Osteocyte (in vitro differentiated cells): Measurements from ENCODE around the gene PXK. TPM values are rescaled to one million over a fixed set of nuclear protein-coding genes. Genes with fewer than 3 reads are reported as not detected.

Experiments used
- DNase-seq: peaks from one replicate; pipeline ENCODE4 v3.0.0; 2021; ENCODE audit warnings: mixed read lengths; ENCODE audit not compliant: unreplicated experiment; ENCODE audit errors: extremely low spot score
- H3K27ac Mint-ChIP-seq: one replicate; pipeline ENCODE4 v1.8.0; 2021; ENCODE audit warnings: mild to moderate bottlenecking, mixed read lengths; ENCODE audit not compliant: unreplicated experiment
- H3K27me3 Mint-ChIP-seq: one replicate; pipeline ENCODE4 v1.8.0; 2021; ENCODE audit warnings: mixed read lengths; ENCODE audit not compliant: unreplicated experiment
- H3K36me3 Mint-ChIP-seq: one replicate; pipeline ENCODE4 v1.8.0; 2021; ENCODE audit warnings: mixed read lengths; ENCODE audit not compliant: unreplicated experiment
- H3K4me1 Mint-ChIP-seq: one replicate; pipeline ENCODE4 v1.8.0; 2021; ENCODE audit warnings: mixed read lengths; ENCODE audit not compliant: unreplicated experiment
- H3K4me3 Mint-ChIP-seq: one replicate; pipeline ENCODE4 v1.8.0; 2021; ENCODE audit warnings: mild to moderate bottlenecking, moderate library complexity, mixed read lengths; ENCODE audit not compliant: unreplicated experiment
- H3K9me3 Mint-ChIP-seq: one replicate; pipeline ENCODE4 v1.8.0; 2021; ENCODE audit warnings: mixed read lengths; ENCODE audit not compliant: unreplicated experiment
- CTCF ChIP-seq: fragments of 200-600 bp; sonication (generic); IDR thresholded peaks from 2 replicates; pipeline ENCODE4 v1.5.0; 2021; ENCODE audit warnings: antibody characterized with exemption, mild to moderate bottlenecking, moderate library complexity
- total RNA-seq: library from RNA; stranded (reverse); gene quantifications from 2 replicates; pipeline ENCODE4 v1.2.1, GENCODE V29; 2021

Gene PXK
- total RNA-seq, 1 donor from 2014 or later, result 39.1 TPM

- H3K27me3 Mint-ChIP-seq, result no peaks in the 10 kb centered on the region
- no peak overlapping the region for H3K27ac Mint-ChIP-seq
- no peak for TF ChIP-seq CTCF
- no peaks in the 10 kb centered on the region for H3K36me3 Mint-ChIP-seq
- no peak overlapping the region for H3K4me3 Mint-ChIP-seq
- no peaks in the 10 kb centered on the region for H3K9me3 Mint-ChIP-seq
- no peak for DNase-seq
- peaks cover 6% of the 10 kb centered on the region for H3K4me1 Mint-ChIP-seq
Observed at GRCh38 chr3:58359621-58360020, 26.9 kb downstream of the PXK start.

DNA sequence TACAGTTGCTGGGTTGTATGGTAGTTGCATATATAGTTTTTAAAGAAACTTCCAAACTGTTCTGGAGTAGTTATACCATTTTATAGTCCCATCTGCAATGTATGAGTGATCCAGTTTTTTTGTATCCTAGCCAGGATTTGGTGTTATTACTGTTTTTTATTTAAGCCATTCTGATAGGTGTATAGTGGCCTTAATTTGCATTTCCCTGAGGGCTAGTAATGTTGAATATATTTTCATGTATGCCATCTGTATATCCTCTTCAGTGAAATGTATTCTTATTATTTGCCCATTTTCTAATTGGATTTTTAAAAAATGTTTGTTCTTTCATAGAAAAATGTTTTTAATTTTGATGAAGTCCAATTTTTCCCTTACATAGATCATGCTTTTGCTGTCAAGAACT is 29.2 kb downstream of the PXK start:
- no peak overlapping the region for H3K27ac Mint-ChIP-seq
- H3K36me3 Mint-ChIP-seq, result peaks cover 5% of the 10 kb centered on the region
- H3K4me3 Mint-ChIP-seq, result no peak overlapping the region
- TF ChIP-seq CTCF, result no peak
- no peak for DNase-seq
- H3K4me1 Mint-ChIP-seq, result peaks cover 4% of the 10 kb centered on the region
- no peaks in the 10 kb centered on the region for H3K27me3 Mint-ChIP-seq
- H3K9me3 Mint-ChIP-seq, result no peaks in the 10 kb centered on the region

DNA sequence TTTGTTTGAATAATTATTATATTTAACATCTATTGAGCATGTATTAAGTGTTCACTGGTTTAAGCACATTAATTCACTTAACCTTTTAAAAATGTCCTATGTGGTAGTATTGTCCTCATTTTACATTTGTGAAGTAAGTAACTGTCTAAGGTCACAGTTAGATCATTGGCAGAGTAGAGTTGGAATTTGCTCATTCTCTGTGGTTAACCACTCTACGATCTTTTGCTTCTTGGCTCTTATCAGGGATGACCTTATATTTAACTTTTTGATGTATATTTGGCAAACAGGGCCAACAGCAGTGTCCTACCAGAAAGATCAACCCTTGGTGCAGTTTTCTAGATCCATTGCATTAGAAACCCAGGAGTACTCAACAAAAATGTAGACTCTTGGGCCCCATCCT is 34.0 kb downstream of the PXK start:
- Mint-ChIP-seq H3K4me3 (no peak overlapping the region), H3K36me3 (peaks cover 7% of the 10 kb centered on the region), H3K27me3 (no peaks in the 10 kb centered on the region), H3K27ac (no peak overlapping the region), H3K9me3 (no peaks in the 10 kb centered on the region), H3K4me1 (no peaks in the 10 kb centered on the region)
- TF ChIP-seq CTCF, result no peak
- DNase-seq, result no peak

DNA sequence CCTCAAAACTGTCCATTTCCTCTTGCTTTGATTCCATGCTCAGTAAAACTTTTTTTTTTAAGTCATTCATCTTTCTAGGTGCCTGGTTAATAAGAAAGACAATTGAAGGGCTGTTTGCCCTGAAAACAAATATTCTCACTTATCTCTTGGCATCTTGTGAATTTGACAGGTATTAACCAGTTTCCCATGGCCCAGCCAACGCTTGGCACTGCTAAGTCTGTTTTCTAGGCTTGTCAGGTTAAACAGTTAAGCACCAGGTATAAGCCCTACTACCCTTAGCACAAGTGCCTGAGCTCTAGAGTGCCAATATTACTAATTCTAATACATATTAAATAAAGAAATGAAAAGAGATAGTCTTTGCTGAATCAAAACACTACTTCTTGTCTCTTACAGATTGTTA is 36.3 kb downstream of the PXK start:
- no peak for TF ChIP-seq CTCF
- H3K4me3 Mint-ChIP-seq, result no peak overlapping the region
- no peaks in the 10 kb centered on the region for H3K9me3 Mint-ChIP-seq
- H3K4me1 Mint-ChIP-seq, result peaks cover 2% of the 10 kb centered on the region
- DNase-seq, result no peak
- H3K27ac Mint-ChIP-seq, result no peak overlapping the region
- H3K36me3 Mint-ChIP-seq, result peaks cover 10% of the 10 kb centered on the region
- H3K27me3 Mint-ChIP-seq, result no peaks in the 10 kb centered on the region

DNA sequence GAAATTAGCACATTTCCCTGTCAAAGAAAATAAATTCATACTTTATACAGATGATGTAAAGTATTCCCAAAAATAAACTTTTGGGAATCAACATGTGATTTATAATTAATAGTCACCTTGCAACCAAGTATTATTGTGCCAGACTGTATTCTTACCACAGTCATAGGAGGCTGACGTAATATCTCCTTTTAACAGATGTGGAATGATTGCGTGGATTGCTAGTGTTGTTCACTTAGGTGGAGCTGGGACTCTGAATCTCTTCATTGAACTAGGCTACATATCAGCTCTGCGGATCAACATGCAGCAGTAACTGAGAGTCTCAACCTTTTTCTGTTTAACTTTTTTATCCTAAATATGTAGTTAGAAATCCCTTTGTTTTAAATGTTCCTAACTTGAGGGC is 37.2 kb downstream of the PXK start:
- Mint-ChIP-seq H3K36me3 (peaks cover 10% of the 10 kb centered on the region), H3K27ac (no peak overlapping the region), H3K27me3 (no peaks in the 10 kb centered on the region), H3K4me1 (peaks cover 8% of the 10 kb centered on the region), H3K4me3 (no peak overlapping the region), H3K9me3 (no peaks in the 10 kb centered on the region)
- DNase-seq, result no peak
- no peak for TF ChIP-seq CTCF
